NCI-H1092 treated with DMSO at 0.1 percent for 48 hours (cell line): ENCODE measurements around the gene TAPT1.
A peak's percentile ranks its signal among the peaks of the same experiment; 100 is the strongest.

ENCODE experiments used
- DNase-seq: peaks from one replicate; lab custom pipeline; 2025; lab: John Stamatoyannopoulos, UW

The TAPT1 gene

GRCh38 chr4:16248605-16249004, 22.3 kb upstream of the TAPT1 start:
- DNase-seq = no peak

- no peak for DNase-seq
These were observed 19.0 kb upstream of the TAPT1 start for GRCh38 chr4:16245241-16245640.

GRCh38 chr4:16243285-16243684, 17.0 kb upstream of the TAPT1 start:
- no peak for DNase-seq

- no peak for DNase-seq
These were observed 14.0 kb upstream of the TAPT1 start for GRCh38 chr4:16240300-16240699.

- DNase-seq = no peak
These were observed 12.8 kb upstream of the TAPT1 start for GRCh38 chr4:16239086-16239485.

GRCh38 chr4:16238327-16238726, 12.1 kb upstream of the TAPT1 start:
- no peak for DNase-seq

GRCh38 chr4:16237715-16238114, 11.4 kb upstream of the TAPT1 start:
- DNase-seq = no peak

- no peak for DNase-seq
These were observed 10.2 kb upstream of the TAPT1 start for GRCh38 chr4:16236402-16237023.

GRCh38 chr4:16235209-16235608, 8.9 kb upstream of the TAPT1 start:
- no peak for DNase-seq

GRCh38 chr4:16233569-16234177, 7.4 kb upstream of the TAPT1 start:
- no peak for DNase-seq

- DNase-seq = no peak
These were observed 5.4 kb upstream of the TAPT1 start for GRCh38 chr4:16231570-16232245.

- no peak for DNase-seq
These were observed 4.0 kb upstream of the TAPT1 start for GRCh38 chr4:16230308-16230707.

GRCh38 chr4:16229604-16230003, 3.3 kb upstream of the TAPT1 start:
- DNase-seq = no peak

- no peak for DNase-seq
These were observed 1.2 kb upstream of the TAPT1 start for GRCh38 chr4:16227462-16227868.

GRCh38 chr4:16226816-16227461, 668 bp upstream of the TAPT1 start:
- DNase-seq = peak; percentile 62

- peak; percentile 53 for DNase-seq
These were observed 956 bp downstream of the TAPT1 start for GRCh38 chr4:16225167-16225862.

GRCh38 chr4:16224264-16225166, 1.8 kb downstream of the TAPT1 start:
- no peak for DNase-seq

GRCh38 chr4:16222957-16223527, 3.2 kb downstream of the TAPT1 start:
- DNase-seq = no peak

GRCh38 chr4:16218950-16219349, 7.3 kb downstream of the TAPT1 start:
- no peak for DNase-seq

GRCh38 chr4:16217300-16218051, 8.8 kb downstream of the TAPT1 start:
- no peak for DNase-seq
